ENCODE measurements around the gene ESYT2. TPM values are rescaled to one million over a fixed set of nuclear protein-coding genes. Genes with fewer than 3 reads are reported as not detected.
"Not testable (repeated sequence)": the region's sequence is repeated elsewhere in the genome, so short reads cannot be mapped to it uniquely, and the experiment has no call there.

ESYT2 gene, protein sequence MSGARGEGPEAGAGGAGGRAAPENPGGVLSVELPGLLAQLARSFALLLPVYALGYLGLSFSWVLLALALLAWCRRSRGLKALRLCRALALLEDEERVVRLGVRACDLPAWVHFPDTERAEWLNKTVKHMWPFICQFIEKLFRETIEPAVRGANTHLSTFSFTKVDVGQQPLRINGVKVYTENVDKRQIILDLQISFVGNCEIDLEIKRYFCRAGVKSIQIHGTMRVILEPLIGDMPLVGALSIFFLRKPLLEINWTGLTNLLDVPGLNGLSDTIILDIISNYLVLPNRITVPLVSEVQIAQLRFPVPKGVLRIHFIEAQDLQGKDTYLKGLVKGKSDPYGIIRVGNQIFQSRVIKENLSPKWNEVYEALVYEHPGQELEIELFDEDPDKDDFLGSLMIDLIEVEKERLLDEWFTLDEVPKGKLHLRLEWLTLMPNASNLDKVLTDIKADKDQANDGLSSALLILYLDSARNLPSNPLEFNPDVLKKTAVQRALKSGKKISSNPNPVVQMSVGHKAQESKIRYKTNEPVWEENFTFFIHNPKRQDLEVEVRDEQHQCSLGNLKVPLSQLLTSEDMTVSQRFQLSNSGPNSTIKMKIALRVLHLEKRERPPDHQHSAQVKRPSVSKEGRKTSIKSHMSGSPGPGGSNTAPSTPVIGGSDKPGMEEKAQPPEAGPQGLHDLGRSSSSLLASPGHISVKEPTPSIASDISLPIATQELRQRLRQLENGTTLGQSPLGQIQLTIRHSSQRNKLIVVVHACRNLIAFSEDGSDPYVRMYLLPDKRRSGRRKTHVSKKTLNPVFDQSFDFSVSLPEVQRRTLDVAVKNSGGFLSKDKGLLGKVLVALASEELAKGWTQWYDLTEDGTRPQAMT
- 47.7 TPM for polyA plus RNA-seq (ENCODE audit: insufficient read length)
- long read RNA-seq, donor 1, full-length matches to known transcripts = 3 of 3 reads
- long read RNA-seq, donor 1, partial matches to known transcripts = 0 of 3 reads
- long read RNA-seq, donor 1, other reads (novel, unspliced or antisense) = 0 of 3 reads
- long read RNA-seq, donor 2 = 0 reads
- long read RNA-seq, donor 3, full-length matches to known transcripts = 4 of 4 reads
- long read RNA-seq, donor 3, partial matches to known transcripts = 0 of 4 reads
- long read RNA-seq, donor 3, other reads (novel, unspliced or antisense) = 0 of 4 reads
- long read RNA-seq, donor 4, partial matches to known transcripts = 0 of 1 reads
- long read RNA-seq, donor 4, other reads (novel, unspliced or antisense) = 0 of 1 reads
- long read RNA-seq, donor 5, full-length matches to known transcripts = 3 of 3 reads
- long read RNA-seq, donor 5, partial matches to known transcripts = 0 of 3 reads
- long read RNA-seq, donor 5, other reads (novel, unspliced or antisense) = 0 of 3 reads
- long read RNA-seq, donor 6, full-length matches to known transcripts = 4 of 4 reads
- long read RNA-seq, donor 6, partial matches to known transcripts = 0 of 4 reads
- long read RNA-seq, donor 6, other reads (novel, unspliced or antisense) = 0 of 4 reads
- long read RNA-seq, donor 7, full-length matches to known transcripts = 8 of 102 reads
- long read RNA-seq, donor 7, partial matches to known transcripts = 94 of 102 reads
- long read RNA-seq, donor 7, other reads (novel, unspliced or antisense) = 0 of 102 reads
- long read RNA-seq, donor 8, full-length matches to known transcripts = 2 of 37 reads
- long read RNA-seq, donor 8, partial matches to known transcripts = 35 of 37 reads
- long read RNA-seq, donor 8, other reads (novel, unspliced or antisense) = 0 of 37 reads

DNA sequence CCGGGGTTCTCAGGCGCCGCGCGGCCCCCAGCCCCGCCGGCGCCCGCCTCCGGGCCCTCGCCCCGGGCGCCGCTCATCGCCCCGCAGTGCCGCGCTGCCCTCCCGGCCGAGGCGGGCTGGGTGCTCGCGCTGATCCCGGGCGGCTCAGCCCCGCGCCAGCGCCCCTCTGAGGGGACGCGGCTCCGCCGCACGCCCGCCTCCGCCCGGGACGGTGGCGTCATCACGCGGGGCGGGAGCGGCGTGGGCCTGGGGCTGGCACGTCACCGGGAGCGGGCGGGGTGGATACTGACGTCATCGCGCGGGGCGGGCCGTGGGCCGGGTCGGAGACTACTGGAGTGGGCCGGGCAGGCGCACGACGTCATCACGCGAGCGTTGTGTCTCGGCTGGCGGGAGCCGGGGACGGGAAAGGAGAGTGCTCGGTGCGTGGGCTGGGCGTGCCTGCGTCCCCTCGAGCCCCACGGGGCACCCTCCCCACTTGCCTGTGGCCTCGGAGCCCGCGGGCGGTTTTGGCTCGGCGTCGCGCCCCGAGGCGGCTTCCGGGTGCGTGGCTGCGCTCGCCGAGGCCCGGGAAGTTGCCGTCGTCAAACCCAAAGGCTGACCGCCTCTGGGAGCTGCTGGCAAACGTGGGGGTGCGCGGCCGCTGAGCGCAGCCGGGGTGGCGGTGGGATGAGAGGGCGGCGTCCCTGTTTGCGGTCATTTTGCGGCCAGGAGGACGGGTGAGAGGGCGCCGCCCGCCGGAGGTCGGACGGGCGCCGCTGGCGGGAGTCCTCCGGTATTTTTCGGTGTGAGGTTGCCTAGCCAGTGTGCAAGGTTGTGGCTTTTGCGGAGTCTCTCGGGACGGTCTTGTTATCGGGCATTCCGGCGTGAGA, at the start of gene ESYT2:
ESYT2 (minus strand) TSS at position 168 of the 869 bp plus-strand sequence; CDS start at position 77, 91 bp downstream.
- peak; percentile 88 for DNase-seq

DNA sequence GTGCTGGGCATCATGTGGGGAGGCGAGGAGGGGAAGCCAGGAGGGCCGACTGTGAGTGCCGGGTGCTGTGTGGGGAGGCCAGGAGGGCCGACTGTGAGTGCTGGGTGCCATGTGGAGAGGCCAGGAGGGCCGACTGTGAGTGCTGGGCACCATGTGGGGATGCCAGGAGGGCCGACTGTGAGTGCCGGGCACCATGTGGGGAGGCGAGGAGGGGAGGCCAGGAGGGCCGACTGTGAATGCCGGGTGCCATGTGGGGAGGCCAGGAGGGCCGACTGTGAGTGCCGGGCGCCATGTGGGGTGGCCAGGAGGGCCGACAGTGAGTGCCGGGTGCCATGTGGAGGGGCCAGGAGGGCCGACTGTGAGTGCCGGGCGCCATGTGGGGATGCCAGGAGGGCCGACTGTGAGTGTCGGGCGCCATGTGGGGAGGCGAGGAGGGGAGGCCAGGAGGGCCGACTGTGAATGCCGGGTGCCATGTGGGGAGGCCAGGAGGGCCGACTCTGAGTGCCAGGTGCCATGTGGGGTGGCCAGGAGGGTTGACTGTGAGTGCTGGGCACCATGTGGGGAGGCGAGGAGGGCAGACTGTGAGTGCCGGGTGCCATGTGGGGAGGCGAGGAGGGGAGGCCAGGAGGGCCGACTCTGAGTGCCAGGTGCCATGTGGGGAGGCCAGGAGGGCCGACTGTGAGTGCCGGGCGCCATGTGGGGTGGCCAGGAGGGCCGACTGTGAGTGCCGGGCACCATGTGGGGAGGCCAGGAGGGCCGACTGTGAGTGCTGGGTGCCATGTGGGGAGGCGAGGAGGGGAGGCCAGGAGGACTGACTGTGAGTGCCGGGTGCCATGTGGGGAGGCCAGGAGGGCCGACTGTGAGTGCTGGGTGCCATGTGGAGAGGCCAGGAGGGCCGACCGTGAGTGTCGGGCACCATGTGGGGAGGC, 49.1 kb upstream of the ESYT2 start:
- not testable (repeated sequence) for DNase-seq

DNA sequence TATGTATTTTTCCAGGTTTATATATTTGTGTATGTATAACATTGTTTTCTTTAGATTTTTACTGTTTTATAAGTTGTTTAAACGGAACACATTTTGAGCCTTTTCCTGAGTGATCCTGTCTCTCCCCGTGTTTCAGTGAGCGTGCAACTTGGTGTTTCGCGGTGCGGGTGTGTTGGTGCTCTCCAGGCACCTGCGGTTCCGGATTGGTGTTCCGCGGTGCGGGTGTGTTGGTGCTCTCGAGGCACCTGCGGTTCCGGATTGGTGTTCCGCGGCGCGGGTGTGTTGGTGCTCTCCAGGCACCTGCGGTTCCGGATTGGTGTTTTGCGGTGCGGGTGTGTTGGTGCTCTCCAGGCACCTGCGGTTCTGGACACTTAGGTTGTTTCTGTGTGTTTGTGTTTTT, 47.7 kb upstream of the ESYT2 start:
- no peak for DNase-seq

DNA sequence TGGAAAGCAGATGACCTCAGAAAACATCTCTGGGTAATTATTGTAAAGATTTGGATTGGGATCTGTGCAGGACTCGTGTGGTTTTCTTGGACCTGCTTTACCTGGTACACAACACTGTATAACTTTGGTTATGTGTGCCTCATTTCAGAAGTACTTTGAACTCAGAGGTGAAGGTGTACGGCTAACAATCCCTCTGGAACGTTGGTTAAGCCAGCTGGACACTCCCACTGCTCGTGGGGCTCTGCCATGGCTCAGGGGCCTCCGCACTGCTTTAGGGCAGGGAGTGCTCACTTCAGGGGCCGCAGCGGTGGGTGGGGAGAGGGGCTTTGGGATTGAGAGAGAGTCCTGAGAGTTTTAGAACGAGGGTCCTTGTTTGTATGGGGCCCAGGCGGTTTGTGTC, 40.6 kb upstream of the ESYT2 start:
- DNase-seq = no peak

DNA sequence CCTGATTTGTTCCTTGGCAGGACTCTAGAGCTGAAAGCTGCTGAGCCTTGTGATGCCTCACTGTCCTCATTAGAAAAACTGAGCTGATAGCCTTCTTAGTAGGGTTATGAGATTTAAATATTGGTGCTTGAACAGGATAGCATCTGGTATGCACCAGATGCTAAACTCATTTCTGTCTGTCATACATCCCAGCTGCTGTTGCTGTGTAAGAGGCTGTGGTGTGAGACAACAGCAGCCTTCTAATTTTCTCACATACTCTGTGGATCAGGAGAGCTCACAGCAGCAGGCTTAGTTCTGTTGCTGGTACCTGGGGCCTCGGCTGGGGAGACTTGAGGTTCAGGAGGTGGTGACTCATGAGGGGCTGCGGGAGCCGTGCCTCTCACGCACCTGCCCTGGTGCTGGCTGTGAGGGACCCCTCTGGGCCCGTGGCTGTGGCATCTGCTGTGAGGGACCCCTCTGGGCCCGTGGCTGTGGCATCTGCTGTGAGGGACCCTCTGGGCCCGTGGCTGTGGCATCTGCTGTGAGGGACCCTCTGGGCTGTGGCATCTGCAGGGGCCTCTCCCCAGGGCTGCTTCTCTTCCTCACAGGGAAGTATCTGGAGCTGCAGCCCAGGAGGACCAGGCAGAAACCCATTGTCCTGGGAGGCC, 39.6 kb upstream of the ESYT2 start:
- DNase-seq = no peak

DNA sequence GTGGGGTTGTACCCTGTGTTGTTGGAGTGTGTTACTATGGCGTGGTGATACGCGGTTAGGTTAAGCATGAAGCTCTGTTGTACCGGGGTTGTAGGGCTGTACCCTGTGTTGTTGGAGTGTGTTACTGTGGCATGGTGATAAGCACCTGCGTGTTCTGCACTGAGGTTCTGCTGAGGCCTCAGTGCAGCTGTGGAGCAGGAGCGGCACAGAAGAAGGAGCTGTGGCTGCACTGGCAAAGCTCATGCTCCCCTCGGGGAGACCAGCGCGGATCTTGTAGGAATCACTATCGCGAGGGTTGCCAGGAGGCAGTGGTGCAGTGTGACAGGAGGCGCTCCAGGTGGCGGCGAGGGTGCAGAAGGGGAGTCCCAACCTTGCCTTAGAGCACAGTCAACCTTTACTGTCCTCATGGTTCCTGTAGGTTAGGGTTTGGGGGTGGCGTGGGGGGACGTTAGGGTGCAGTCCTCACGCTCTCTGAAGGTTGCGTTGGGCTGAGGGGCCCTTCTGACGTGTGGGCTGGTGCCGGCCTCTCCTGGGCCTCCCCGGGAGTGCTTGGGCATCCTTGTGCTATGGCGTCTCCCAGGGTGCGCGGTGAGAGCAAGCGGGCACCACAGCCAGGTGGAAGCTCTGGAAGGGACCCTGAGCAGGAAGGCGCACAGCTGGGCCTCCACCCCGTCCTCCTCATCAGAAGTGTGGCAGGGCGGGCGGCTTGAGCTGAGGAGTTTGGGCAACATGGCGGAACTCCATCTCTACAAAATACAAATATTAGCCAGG, 38.1 kb upstream of the ESYT2 start:
- DNase-seq = no peak

DNA sequence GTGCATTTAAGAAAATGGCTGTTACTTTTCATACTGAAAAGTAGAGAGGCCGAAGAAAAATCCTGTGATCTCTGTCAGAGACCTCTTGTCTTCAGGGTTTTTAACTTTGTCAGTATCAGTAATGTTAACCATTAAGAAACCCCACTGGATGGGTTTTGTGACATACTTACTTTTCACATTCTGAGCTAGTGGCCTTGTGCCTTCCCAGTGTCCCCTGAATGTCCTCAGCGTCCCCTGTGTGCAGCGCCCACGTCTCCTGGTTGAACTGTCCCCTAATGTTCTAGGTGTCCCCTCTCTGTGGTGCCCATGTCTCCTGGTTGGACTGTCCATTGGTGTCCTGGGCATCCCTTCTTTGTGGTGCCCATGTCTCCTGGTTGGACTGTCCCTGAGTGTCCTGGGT, 36.7 kb upstream of the ESYT2 start:
- no peak for DNase-seq

DNA sequence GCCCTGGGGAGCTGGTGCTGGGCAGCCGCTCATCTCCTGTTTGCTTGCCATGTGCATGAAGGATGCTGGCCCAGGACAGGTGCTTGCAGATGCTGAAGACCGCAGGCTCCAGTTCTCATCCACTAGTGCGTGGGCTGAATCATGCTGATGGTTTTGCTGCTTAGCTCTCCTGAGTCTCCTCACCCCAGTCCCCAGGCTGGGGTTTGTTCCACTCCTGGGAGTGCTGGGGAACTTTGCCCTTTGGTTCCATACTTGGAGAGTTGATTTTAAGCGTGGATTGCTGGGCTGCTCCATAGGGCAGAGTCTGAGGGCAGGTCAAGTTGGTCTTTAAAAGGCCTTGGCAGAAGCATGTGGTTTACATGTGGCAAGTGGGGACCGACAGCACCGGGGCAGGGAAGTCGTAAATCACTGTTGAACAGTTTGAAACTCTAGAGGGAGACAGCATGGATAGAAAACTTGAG, 36.2 kb upstream of the ESYT2 start:
- DNase-seq = peak; percentile 67

DNA sequence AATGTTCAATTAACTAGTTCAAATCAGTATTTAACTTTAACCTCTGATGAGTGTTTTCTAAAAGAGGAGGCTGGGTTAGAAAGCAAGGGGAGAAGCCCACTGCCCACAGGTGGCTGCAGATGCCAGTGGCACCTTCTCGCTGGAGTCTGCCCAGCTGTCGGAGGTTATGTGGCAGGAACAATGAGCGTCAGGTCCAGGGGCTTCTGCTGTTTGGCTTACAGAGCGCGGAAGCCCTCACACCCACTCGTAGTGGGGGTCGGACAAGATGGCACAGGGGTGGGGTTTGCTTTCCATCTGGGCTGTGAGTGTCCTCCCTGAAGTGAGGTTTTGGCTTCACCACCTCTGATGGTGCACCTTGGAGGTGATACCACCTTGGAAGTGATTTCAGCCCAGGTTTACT, 35.5 kb upstream of the ESYT2 start:
- DNase-seq = no peak

DNA sequence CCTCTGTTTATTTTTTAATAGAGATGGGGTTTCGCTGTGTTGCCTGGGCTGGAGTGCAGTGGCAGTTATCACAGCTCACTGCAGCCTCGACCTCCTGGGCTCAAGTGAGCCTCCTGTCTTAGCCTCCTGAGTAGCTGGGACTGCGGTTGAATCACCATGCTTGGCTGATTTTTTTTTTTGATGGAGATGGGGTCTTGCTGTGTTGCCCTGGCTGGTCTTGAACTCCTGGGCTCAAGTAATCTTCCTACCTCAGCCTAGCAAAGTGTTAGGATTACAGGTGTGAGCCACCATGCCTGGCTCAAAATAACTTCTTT, 35.2 kb upstream of the ESYT2 start:
- no peak for DNase-seq

DNA sequence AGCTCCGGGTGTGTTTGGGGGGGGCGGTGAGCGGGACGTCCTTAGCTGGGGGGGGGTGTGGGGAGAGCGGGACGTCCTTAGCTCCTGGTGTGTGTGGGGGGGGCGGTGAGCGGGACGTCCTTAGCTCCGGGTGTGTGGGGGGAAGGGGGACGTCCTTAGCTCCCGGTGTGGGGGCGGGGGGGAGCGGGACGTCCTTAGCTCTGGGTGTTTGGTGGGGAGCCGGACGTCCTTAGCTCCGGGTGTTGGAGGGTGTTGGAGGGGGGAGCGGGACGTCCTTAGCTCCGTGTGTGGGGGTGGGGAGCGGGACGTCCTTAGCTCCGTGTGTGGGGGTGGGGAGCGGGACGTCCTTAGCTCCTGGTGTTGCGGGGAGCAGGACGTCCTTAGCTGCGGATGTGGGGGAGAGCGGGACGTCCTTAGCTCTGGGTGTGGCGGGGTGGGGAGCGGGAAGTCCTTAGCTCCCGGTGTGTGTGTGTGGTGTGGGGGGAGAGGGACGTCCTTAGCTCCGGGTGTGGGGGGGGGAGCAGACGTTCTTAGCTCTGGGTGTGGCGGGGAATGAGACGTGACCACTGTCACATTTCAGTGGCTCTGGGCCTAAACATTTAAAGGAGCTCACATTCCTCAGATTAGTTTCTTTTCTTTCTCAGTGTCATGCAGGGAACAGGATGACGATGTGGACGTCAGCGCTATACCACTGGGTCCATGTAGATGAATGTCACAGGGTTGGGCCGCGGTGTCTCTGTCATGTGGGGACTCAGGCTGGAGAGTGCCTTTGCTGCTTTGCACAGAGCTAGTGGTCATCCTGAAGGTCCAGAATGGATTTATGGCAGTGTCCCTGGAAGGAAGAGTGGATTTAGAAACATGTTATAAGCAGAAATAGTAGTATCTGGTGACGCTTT, 34.5 kb upstream of the ESYT2 start:
- DNase-seq = peak; percentile 66

DNA sequence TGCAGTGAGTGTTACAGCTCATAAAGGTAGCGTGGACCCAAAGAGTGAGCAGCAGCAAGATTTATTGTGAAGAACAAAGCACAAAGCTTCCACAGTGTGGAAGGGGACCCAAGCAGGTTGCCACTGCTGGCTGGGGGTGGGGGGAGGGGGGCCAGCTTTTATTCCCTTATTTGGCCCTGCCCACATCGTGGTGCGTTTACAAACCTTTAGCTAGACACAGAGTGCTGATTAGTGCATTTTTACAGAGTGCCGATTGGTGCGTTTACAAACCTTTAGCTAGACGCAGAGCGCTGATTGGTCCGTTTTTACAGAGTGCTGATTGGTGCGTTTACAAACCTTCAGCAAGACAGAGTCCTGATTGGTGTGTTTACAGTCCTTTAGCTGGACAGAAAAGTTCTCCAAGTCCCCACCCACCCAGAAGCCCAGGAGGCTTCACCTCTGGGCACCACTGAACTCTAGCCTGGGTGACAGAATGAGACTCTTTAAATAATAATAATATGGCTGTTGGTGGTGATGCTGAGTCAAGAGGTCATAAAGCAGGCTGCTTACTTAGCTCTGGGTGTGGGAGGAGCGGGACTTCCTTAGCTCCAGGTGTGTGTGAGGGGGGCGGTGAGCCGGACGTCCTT, 33.8 kb upstream of the ESYT2 start:
- not testable (repeated sequence) for DNase-seq

DNA sequence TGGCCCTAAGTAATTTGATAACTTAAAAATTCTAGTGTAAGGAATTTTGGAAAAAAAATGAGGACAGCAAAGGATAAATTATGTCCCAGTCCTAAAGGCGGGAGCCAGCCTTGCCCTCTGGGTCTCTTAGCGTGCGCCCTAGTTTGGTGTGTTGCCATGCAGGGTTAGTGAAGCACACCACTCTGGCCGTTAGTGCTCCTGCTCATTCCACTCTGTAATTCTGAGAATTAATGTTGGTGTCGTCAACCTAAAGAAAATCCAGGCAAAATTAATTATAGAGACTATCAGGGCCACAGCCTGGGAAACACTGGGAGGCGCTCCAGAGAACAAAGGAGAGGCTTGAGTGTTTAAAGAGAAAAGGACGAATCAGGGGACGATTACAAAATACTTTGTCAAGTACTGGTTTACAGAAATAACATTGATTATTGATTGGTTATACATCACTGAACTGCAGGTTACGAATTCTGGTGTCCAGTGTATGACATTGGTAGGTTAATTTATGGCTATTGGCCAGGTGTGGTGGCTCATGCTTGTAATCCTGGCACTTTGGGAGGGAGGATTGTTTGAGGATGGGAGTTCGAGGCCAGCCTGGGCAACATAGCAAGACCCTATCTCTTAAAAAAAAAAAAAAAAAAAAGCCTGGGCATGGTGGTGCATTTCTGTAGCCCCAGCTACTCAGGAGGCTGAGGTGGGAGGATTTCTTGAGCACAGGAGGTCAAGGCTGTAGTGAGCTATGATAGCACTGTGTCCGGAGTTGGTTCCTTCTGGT, 32.8 kb upstream of the ESYT2 start:
- DNase-seq = no peak

DNA sequence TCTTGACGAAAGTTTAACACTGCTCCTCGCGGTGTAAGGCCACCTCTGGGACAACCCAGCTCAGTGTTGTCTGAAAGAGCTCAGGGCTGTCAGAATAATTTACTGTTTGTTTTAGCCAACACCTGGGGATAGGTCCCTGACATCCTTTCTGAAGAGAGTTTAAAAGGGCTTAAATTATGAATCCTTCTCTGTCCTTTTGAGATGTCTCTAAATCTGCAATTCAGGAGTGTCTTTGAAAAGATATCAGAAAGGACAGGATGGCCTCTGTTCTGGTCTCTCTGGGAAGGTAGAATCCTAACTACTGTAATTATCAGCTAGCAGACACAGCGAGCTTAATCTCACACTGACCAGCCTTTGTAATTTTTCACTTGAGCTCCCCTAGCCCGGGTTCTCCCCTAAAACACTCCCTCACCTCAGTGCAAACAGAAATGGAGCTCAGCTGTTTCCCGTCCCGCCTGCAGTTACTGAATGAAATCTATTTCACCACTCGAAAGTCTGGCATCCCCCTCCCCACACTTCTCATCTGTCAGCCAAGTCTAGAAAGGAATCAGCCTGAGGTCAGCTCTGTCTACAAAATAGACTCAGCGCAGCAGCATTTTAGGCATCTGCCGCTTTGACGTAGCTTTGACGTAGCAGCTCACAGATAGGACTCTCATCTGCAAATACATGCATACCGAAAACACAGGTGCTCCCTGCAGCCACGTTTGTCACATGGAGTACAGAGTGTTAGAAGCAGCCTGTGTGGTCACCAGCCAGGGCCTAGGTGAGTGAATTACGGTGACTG, 31.9 kb upstream of the ESYT2 start:
- DNase-seq = no peak

DNA sequence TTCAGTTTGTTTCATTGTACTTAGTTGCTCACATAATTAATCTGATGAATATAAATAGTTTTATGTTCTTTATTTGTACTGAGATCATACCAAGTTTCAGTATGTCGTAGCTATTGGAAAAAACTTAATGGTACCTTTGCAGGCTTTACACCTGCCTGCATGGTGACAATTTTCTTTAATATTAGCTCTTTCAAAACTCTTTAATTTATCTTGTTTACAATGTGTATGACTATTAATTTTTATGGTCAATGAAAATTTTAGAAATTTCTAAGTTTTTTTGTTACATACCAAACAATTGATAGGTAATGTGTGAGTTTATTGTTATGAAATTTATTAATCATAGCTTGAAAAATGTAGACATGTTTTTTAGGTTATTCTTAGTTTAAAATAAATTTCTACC, 31.1 kb upstream of the ESYT2 start:
- DNase-seq = no peak
